AG10803 (cell line): ENCODE measurements around the gene NCKAP5.

Experiments
- DNase-seq: peaks from one replicate; pipeline ENCODE4 v3.0.0; 2010; ENCODE audit warnings: low read depth
- H3K4me3 ChIP-seq: 2 replicates; pipeline ENCODE4 v1.5.1; 2011; ENCODE audit warnings: mild to moderate bottlenecking, low read length, control low read depth
- CTCF ChIP-seq: conservative IDR thresholded peaks from 2 replicates; pipeline ENCODE4 v1.5.1; 2011; ENCODE audit warnings: mild to moderate bottlenecking, low read length, control low read depth, inconsistent platforms

Gene NCKAP5

GRCh38 chr2:133177196-133177595 is 391.1 kb downstream of the NCKAP5 start:
- no peak for TF ChIP-seq CTCF
- DNase-seq, result peak; percentile 3
- no peak overlapping the region for H3K4me3 ChIP-seq

GRCh38 chr2:133175926-133176325 is 392.3 kb downstream of the NCKAP5 start:
- no peak for TF ChIP-seq CTCF
- DNase-seq, result no peak
- no peak overlapping the region for H3K4me3 ChIP-seq

- H3K4me3 ChIP-seq, result no peak overlapping the region
- DNase-seq, result no peak
- TF ChIP-seq CTCF, result no peak
Observed at GRCh38 chr2:133173224-133173623, 395.0 kb downstream of the NCKAP5 start.

- DNase-seq, result peak; percentile 62
- no peak overlapping the region for H3K4me3 ChIP-seq
- peak; percentile 74 for TF ChIP-seq CTCF
Observed at GRCh38 chr2:133171393-133172004, 396.8 kb downstream of the NCKAP5 start.

GRCh38 chr2:133169274-133169912 is 398.9 kb downstream of the NCKAP5 start:
- no peak overlapping the region for H3K4me3 ChIP-seq
- no peak for DNase-seq
- TF ChIP-seq CTCF, result no peak

- no peak for TF ChIP-seq CTCF
- DNase-seq, result peak; percentile 3
- H3K4me3 ChIP-seq, result no peak overlapping the region
Observed at GRCh38 chr2:133167990-133168389, 400.3 kb downstream of the NCKAP5 start.

GRCh38 chr2:133167223-133167622 is 401.0 kb downstream of the NCKAP5 start:
- no peak overlapping the region for H3K4me3 ChIP-seq
- DNase-seq, result no peak
- no peak for TF ChIP-seq CTCF
